Measurements from ENCODE around the gene SPAG6. TPM values are rescaled to one million over a fixed set of nuclear protein-coding genes. Genes with fewer than 3 reads are reported as not detected.

The SPAG6 gene
- total and polyA plus RNA-seq, 2 of the 8 experiments (the other 6 are each of a cell fraction or from before 2014, with no cell fraction given), result 0.14 TPM; not detected in 1

DNA sequence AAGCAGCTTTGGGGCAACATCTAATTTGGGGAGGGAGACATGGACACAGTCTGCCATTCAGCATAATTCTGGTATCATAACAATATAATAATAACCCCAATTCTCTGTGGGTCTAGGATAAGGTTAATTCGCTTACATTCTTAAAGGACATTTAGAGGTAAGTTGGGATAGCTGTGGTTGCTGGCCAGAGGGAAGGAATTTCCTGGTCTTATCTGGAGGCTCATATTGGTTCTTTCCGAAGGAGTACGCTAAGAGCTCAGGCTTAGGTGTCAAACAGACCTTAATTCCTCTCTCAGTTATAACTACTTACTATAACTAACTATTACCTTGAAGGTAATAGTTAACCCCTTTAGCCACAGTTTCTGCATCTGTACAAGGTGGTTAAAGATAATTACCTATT lies 68.8 kb downstream of the SPAG6 start (continued):
- TF ChIP-seq, protein P1, sequence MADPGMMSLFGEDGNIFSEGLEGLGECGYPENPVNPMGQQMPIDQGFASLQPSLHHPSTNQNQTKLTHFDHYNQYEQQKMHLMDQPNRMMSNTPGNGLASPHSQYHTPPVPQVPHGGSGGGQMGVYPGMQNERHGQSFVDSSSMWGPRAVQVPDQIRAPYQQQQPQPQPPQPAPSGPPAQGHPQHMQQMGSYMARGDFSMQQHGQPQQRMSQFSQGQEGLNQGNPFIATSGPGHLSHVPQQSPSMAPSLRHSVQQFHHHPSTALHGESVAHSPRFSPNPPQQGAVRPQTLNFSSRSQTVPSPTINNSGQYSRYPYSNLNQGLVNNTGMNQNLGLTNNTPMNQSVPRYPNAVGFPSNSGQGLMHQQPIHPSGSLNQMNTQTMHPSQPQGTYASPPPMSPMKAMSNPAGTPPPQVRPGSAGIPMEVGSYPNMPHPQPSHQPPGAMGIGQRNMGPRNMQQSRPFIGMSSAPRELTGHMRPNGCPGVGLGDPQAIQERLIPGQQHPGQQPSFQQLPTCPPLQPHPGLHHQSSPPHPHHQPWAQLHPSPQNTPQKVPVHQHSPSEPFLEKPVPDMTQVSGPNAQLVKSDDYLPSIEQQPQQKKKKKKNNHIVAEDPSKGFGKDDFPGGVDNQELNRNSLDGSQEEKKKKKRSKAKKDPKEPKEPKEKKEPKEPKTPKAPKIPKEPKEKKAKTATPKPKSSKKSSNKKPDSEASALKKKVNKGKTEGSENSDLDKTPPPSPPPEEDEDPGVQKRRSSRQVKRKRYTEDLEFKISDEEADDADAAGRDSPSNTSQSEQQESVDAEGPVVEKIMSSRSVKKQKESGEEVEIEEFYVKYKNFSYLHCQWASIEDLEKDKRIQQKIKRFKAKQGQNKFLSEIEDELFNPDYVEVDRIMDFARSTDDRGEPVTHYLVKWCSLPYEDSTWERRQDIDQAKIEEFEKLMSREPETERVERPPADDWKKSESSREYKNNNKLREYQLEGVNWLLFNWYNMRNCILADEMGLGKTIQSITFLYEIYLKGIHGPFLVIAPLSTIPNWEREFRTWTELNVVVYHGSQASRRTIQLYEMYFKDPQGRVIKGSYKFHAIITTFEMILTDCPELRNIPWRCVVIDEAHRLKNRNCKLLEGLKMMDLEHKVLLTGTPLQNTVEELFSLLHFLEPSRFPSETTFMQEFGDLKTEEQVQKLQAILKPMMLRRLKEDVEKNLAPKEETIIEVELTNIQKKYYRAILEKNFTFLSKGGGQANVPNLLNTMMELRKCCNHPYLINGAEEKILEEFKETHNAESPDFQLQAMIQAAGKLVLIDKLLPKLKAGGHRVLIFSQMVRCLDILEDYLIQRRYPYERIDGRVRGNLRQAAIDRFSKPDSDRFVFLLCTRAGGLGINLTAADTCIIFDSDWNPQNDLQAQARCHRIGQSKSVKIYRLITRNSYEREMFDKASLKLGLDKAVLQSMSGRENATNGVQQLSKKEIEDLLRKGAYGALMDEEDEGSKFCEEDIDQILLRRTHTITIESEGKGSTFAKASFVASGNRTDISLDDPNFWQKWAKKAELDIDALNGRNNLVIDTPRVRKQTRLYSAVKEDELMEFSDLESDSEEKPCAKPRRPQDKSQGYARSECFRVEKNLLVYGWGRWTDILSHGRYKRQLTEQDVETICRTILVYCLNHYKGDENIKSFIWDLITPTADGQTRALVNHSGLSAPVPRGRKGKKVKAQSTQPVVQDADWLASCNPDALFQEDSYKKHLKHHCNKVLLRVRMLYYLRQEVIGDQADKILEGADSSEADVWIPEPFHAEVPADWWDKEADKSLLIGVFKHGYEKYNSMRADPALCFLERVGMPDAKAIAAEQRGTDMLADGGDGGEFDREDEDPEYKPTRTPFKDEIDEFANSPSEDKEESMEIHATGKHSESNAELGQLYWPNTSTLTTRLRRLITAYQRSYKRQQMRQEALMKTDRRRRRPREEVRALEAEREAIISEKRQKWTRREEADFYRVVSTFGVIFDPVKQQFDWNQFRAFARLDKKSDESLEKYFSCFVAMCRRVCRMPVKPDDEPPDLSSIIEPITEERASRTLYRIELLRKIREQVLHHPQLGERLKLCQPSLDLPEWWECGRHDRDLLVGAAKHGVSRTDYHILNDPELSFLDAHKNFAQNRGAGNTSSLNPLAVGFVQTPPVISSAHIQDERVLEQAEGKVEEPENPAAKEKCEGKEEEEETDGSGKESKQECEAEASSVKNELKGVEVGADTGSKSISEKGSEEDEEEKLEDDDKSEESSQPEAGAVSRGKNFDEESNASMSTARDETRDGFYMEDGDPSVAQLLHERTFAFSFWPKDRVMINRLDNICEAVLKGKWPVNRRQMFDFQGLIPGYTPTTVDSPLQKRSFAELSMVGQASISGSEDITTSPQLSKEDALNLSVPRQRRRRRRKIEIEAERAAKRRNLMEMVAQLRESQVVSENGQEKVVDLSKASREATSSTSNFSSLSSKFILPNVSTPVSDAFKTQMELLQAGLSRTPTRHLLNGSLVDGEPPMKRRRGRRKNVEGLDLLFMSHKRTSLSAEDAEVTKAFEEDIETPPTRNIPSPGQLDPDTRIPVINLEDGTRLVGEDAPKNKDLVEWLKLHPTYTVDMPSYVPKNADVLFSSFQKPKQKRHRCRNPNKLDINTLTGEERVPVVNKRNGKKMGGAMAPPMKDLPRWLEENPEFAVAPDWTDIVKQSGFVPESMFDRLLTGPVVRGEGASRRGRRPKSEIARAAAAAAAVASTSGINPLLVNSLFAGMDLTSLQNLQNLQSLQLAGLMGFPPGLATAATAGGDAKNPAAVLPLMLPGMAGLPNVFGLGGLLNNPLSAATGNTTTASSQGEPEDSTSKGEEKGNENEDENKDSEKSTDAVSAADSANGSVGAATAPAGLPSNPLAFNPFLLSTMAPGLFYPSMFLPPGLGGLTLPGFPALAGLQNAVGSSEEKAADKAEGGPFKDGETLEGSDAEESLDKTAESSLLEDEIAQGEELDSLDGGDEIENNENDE (IDR thresholded peaks at IDR 0.05; ENCODE audit: insufficient replicate concordance, low read length), result no peak
- no peak for TF ChIP-seq PHF8 (conservative IDR thresholded peaks at IDR 0.05; ENCODE audit: low read depth, low read length)
- no peak for TF ChIP-seq RXRA (IDR thresholded peaks at IDR 0.05; ENCODE audit: insufficient read depth, low read depth, low read length)
- no peak for TF ChIP-seq ATF2 (IDR thresholded peaks at IDR 0.05; ENCODE audit: low read length)
- TF ChIP-seq CHD1 (IDR thresholded peaks at IDR 0.05; ENCODE audit: low read depth, low read length), result no peak
- TF ChIP-seq YY1 (IDR thresholded peaks at IDR 0.05; ENCODE audit: low read depth, low read length), result no peak
- no peak for TF ChIP-seq JUND (IDR thresholded peaks at IDR 0.05; ENCODE audit: low read length)
- TF ChIP-seq TBP (IDR thresholded peaks at IDR 0.05; ENCODE audit: low read depth, low read length), result no peak
- TF ChIP-seq SIRT6 (IDR thresholded peaks at IDR 0.05; ENCODE audit: low read length), result no peak

Data from H1 (cell line).